Esophagus muscularis mucosa (tissue), 4 donors: ENCODE results near the gene MUC5B. TPM values are rescaled to one million over a fixed set of nuclear protein-coding genes. Genes with fewer than 3 reads are reported as not detected.

ENCODE experiments used
- DNase-seq: peaks from one replicate; pipeline ENCODE4 v3.0.0-alpha.2; 2017; ENCODE audit errors: extremely low spot score
- H3K27ac ChIP-seq, 4 donors: fragments of 200-600 bp; sonication (generic); replicated peaks in 1 of 4; 1 replicate in 3 of 4; 2 replicates in 1 of 4; pipeline ENCODE4 v1.5.1; 2016 to 2019; ENCODE audit warnings: mild to moderate bottlenecking in 1 of 4
- H3K27me3 ChIP-seq, 4 donors: fragments of 200-600 bp; sonication (generic); one replicate each; pipeline versions ENCODE4 v1.5.1 to v1.6.0; 2016 to 2019
- H3K36me3 ChIP-seq, 4 donors: fragments of 200-600 bp; sonication (generic); one replicate each; pipeline ENCODE4 v1.5.1; 2016 to 2019
- H3K4me1 ChIP-seq, 4 donors: fragments of 200-600 bp; sonication (generic); one replicate each; pipeline ENCODE4 v1.5.1; 2016 to 2019
- H3K4me3 ChIP-seq, 4 donors: fragments of 200-600 bp; sonication (generic); 1 replicate in 2 of 4; 2 replicates in 2 of 4; pipeline ENCODE4 v1.5.1; 2016 to 2019; ENCODE audit warnings: mild to moderate bottlenecking in 4 of 4, moderate library complexity in 1 of 4
- H3K9me3 ChIP-seq, 4 donors: fragments of 200-600 bp; sonication (generic); 1 replicate in 3 of 4; 2 replicates in 1 of 4; pipeline ENCODE4 v1.5.1; 2016 to 2019
- EP300 ChIP-seq: sonication (generic); formaldehyde crosslinking; IDR thresholded peaks from one replicate; pipeline ENCODE4 v1.6.1; 2017; ENCODE audit warnings: antibody characterized with exemption
- POLR2A ChIP-seq: fragments of 450-650 bp; IDR thresholded peaks from one replicate; pipeline ENCODE4 v1.6.1; 2017; ENCODE audit warnings: antibody characterized with exemption, moderate library complexity, mild to moderate bottlenecking, low read depth
- POLR2AphosphoS5 ChIP-seq, 2 donors: sonication (generic); formaldehyde crosslinking; IDR thresholded peaks; one replicate each; pipeline ENCODE4 v1.6.1; 2017; ENCODE audit warnings: antibody characterized with exemption in 2 of 2
- WGBS: methylation state at CpG from one replicate; pipeline ENCODE4 v1.1.5; 2018; 5-methylcytosine and 5-hydroxymethylcytosine counted together
- intact Hi-C: fragments of 100-400 bp; cut with DNase I; formaldehyde crosslinking; loops from one replicate; pipeline ENCODE4 v1.15.1; 2023
- small RNA-seq, 3 donors: library from RNA; depleted of rRNA; stranded (forward); fragments of <200 nt; gene quantifications; one replicate each; pipeline ENCODE3, GENCODE V24; 2016
- total RNA-seq, 4 donors: library from RNA; depleted of rRNA; stranded (reverse); fragments of >200 nt; gene quantifications; one replicate each; pipeline versions ENCODE4 v1.1.0 to v1.2.1, GENCODE V29; 2016
- TF ChIP-seq, protein P1 (sequence below), 3 experiments: fragments of 200-600 bp in 2 of 3; fragments of 450-650 bp in 1 of 3; sonication (generic) in 2 of 3; IDR thresholded peaks; one replicate each; pipeline ENCODE4 v1.5.1; 2017 to 2019; ENCODE audit warnings: antibody characterized with exemption in 3 of 3, mild to moderate bottlenecking in 2 of 3, moderate library complexity in 1 of 3

The MUC5B gene
- total RNA-seq, 4 donors from 2014 or later = under 0.01 to 0.45 (median 0.06) TPM; not detected in 1

DNA sequence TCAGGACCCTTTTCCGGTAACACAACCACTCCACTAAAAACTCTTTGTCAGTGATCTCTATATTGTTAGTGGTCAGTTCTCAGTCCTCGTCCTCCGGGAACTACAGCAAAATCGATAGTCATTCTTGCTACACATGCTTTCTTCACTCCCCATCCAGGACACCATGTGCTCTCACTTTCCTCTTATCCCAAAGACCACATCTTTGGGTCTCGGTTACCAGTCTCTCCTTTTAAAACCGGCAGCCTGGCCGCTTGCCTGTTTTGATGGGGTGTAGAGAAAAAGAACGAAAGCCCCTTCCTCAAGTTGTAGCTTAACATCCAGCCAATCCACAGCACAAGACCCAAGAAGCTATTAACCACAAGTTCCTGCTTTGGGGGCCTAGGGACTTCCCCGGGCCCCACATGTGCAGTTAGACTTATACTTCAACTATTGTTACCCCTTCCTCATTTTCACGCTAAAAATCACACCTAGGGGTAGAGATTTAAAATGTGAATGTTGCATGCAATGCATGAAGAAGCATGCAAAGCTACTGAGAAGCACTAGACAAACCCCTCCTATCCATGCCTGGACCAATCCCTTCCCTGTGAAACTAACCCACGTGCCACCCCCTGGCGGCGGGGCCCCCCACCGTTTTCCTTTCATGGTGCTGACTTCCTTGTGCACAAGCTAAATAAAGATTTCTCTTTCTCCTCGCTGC is 88.1 kb downstream of the MUC5B start:
- peaks cover 0 to under 1% (median 0%) of the 10 kb centered on the region in 4 donors for H3K36me3 ChIP-seq
- peaks cover 37 to 45% (median 42%) of the 10 kb centered on the region in 4 donors for H3K4me1 ChIP-seq
- H3K4me3 ChIP-seq = peak overlapping the region; percentile 85 to 100 (median 98)
- intact Hi-C loops = no loop called here
- TF ChIP-seq POLR2AphosphoS5 (IDR thresholded peaks at IDR 0.05) (no peak), EP300 (no peak), POLR2A (no peak)
- TF ChIP-seq, protein P1, sequence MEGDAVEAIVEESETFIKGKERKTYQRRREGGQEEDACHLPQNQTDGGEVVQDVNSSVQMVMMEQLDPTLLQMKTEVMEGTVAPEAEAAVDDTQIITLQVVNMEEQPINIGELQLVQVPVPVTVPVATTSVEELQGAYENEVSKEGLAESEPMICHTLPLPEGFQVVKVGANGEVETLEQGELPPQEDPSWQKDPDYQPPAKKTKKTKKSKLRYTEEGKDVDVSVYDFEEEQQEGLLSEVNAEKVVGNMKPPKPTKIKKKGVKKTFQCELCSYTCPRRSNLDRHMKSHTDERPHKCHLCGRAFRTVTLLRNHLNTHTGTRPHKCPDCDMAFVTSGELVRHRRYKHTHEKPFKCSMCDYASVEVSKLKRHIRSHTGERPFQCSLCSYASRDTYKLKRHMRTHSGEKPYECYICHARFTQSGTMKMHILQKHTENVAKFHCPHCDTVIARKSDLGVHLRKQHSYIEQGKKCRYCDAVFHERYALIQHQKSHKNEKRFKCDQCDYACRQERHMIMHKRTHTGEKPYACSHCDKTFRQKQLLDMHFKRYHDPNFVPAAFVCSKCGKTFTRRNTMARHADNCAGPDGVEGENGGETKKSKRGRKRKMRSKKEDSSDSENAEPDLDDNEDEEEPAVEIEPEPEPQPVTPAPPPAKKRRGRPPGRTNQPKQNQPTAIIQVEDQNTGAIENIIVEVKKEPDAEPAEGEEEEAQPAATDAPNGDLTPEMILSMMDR (IDR thresholded peaks at IDR 0.05) = no peak
- peak overlapping the region in 3 of 4 donors; percentile 95 to 98 (median 96) for H3K27ac ChIP-seq
- no peak for DNase-seq
- peaks cover 0 to 9% (median 3%) of the 10 kb centered on the region in 4 donors for H3K9me3 ChIP-seq
- 81% methylated on average over 15 of the region's 15 CpGs for WGBS
- H3K27me3 ChIP-seq = no peaks in the 10 kb centered on the region

Small RNA genes within 50 kb of the gene (small RNA-seq; reads per million reads assigned to genes)
- 0 reads per million in 3 donors for gene MIR6744

Other genes starting within 250 kb of the MUC5B start
- gene MUC6, start 186.3 kb upstream of the MUC5B start, total RNA-seq = not detected
- gene MUC2, start 148.2 kb upstream of the MUC5B start, total RNA-seq = under 1 TPM in 1 of 4 donors, not detected in 3; 0.34 TPM
- under 1 TPM in 3 of 4 donors, not detected in 1; under 0.01 TPM for gene MUC5AC, start 65.1 kb upstream of the MUC5B start, total RNA-seq
- 10 to 100 TPM; 33.2 to 71.6 (median 58.6) TPM for gene TOLLIP, start 86.6 kb downstream of the MUC5B start, total RNA-seq
- 1 to 10 TPM; 1.0 to 3.3 (median 2.8) TPM for gene BRSK2, start 166.9 kb downstream of the MUC5B start, total RNA-seq